HG02678 (cell line): ENCODE results near the gene PML.

ENCODE experiments used
- ATAC-seq: cut with Tn5 transposase; IDR thresholded peaks from one replicate; pipeline ENCODE4 v1.9.1; 2021; ENCODE audit warnings: mild to moderate bottlenecking, moderate library complexity; ENCODE audit not compliant: unreplicated experiment

Gene PML

GRCh38 chr15:74007820-74008371 is 13.4 kb downstream of the PML start:
- ATAC-seq, result no peak

- no peak for ATAC-seq
Observed at GRCh38 chr15:74008901-74009300, 14.4 kb downstream of the PML start.

DNA sequence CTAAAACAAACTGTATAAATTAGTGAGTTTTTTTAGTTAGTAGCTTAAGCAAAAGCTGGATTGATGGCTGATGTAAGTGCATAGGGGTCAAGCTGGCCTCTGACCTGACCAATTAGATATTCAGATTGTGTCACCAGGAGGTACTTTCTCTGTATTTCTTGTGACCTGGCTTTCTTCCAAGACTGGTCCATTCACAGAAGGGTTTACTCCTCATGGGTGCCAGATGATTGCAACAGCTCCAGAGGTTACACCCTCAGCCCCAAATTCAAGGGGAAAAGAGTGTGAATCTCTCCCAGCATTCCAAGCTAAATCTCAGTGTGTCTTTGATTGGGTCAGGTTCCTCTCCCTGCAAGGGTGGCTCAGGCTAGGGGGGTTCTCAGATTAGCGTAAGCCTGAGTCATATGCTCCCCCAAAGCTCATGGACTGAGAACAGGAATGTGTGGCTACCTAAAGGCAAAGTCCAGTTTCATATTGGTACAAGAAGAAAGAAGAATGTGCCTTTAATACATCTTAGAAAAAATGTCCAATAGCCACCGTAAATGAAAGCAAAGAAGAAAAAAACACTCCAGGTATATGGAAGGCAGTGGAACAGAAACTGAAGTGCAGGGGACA is 16.5 kb downstream of the PML start:
- no peak for ATAC-seq

GRCh38 chr15:74011610-74012009 is 17.1 kb downstream of the PML start:
- ATAC-seq, result no peak

GRCh38 chr15:74013374-74013894 is 18.9 kb downstream of the PML start:
- no peak for ATAC-seq

DNA sequence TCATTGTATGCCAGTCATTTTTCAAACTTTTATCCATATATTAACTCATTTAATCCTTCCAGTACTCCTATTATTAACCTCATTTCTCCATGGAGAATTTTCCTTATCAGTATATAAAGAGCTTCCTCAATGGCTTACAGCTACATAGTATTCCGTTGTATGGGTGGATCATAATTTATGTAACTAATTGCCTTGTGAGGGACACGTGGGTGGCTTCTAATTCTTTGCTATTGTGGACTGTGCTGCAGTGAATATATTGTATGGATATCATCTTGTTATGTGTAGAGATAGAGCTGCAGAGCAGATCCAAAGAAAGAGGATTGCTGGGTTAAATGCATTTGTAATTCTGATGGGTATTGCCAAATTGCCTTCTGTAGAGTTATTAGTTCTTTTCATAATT is 25.2 kb downstream of the PML start:
- no peak for ATAC-seq

- ATAC-seq, result no peak
Observed at GRCh38 chr15:74022706-74023470, 28.4 kb downstream of the PML start.

GRCh38 chr15:74024687-74025086 is 30.2 kb downstream of the PML start:
- ATAC-seq, result no peak

DNA sequence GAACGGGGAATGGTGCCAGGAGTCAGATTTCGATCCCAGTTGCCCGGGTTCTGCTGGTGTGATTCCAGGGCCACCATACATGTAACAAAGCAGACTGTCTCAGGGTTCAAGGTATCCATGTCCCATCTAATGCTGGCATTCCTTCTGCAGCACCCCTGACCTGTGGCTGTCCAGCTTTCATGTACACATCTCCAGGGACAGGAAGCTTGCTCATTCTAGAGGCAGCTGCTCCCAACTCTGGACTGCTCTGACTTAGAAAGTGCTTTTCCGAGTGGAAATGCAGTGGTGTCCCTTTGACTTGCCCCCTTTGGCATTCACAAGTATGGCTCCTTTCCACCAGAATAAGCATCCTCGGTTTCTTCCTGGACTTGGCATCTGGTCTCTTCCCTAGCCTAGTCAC is 30.9 kb downstream of the PML start:
- no peak for ATAC-seq

GRCh38 chr15:74027688-74028087 is 33.2 kb downstream of the PML start:
- ATAC-seq, result no peak

GRCh38 chr15:74028646-74029045 is 34.1 kb downstream of the PML start:
- no peak for ATAC-seq

DNA sequence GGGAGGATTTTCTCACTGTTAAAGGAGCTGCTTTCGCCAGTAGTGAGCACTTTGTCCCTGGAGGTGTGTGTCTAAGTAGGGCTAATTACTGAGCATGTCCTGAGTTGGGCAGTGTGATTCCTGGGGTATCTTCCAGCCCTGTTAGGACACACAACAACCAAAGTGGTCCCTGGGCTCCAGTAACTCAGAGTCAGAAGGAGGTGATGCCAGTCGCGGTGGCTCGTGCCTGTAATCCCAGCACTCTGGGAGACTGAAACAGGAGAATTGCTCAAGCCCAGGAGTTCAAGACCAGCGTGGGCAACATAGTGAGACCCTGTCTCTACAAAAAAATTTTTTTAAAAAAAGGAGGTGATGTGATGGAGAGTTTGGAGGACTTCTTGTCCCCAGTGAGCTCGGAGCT is 37.5 kb downstream of the PML start:
- ATAC-seq, result no peak

GRCh38 chr15:74032606-74033561 is 38.4 kb downstream of the PML start:
- ATAC-seq, result no peak

- ATAC-seq, result no peak
Observed at GRCh38 chr15:74034206-74034755, 39.8 kb downstream of the PML start.

DNA sequence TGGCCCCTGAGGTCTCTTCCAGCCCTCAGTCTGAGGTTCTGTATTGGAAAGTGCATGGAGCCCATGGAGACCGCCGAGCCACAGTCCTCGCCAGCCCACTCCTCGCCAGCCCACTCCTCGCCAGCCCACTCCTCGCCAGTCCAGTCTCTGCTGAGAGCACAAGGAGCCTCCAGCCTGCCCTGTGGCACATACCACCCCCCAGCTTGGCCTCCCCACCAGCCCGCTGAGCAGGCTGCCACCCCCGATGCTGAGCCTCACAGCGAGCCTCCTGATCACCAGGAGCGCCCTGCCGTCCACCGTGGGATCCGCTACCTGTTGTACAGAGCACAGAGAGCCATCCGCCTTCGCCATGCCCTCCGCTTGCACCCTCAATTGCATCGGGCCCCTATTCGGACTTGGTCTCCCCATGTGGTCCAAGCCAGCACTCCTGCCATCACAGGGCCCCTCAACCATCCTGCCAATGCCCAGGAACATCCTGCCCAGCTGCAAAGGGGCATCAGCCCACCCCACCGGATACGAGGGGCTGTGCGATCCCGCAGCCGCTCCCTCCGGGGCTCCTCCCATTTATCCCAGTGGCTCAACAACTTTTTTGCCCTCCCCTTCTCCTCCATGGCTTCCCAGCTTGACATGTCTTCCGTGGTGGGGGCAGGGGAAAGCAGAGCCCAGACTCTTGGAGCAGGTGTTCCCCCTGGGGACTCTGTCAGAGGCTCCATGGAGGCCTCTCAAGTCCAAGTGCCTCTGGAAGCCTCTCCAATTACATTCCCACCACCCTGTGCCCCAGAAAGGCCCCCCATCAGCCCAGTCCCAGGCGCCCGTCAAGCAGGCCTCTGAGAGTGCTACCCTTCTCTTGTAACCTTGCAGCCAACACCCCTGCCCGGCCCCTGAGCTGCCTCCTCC is 40.9 kb downstream of the PML start:
- ATAC-seq, result no peak

DNA sequence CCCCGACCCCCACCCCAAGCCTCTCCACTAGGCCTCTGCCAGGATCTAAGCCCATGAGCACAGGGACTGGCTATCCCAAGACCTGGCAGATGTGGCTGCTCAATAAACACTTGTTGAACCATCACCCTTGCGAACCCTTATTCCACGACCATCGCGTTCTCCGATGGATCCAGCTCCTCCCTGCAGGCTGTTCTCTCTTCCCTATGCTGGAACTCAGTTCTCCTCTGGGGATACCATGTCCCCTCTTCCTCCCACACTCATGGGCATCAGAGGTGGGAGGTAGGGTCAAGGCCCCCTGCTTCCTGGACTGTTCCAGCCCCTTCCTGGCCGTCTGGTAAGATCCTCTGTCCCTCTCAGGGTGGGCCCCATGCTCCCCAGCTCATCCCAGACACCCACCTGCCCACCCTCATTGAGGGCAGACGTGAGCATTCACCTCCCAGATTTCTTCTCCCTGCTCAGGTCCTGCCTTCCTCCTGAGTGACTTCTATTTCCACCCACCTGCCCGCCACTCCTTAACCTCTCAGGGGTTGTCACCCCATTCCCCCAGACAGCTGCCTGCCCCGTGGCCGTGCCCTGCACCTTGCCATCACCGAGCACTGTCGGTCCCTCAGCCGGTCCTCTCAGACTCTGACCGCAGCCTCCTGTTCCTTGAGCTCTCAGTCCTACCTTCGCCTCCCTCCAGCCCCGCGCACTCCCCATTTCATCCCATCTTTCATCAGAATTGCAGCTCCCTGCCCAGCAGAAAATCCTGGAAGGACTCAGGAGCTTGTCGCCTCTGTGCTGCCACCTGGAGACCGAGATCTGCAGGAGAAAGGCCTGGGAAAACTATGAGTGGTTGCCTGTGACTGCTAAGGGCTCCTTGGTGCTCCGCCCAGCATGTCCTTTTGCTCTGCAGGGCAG is 42.0 kb downstream of the PML start:
- no peak for ATAC-seq

GRCh38 chr15:74037171-74038117 is 42.9 kb downstream of the PML start:
- no peak for ATAC-seq
